ENCODE results near the gene STK4. TPM values are rescaled to one million over a fixed set of nuclear protein-coding genes. Genes with fewer than 3 reads are reported as not detected.

The STK4 gene
- total RNA-seq, 1 experiment from 2014 or later: 43.0 TPM

DNA sequence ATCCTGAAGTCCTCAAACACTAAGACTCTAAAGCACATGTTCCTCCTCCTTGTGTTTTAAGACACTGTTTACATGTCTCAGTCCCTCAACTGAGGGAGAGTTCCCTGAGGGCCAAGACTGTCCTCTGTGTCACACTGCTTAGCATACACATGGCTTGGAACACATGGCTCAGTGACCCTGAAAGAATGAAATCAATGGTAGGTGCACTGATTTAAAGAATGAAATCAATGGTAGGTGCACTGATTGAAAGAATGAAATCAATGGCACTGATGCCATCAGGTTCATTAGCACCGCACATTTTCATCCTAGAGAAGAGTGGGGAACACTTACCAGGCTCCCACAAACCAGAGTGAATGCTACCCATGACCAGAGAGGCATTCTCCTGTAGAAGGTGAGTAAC, 15.9 kb upstream of the STK4 start:
- no peak overlapping the region for H3K14ac ChIP-seq (ENCODE audit: insufficient read depth, low read length)
- no peak overlapping the region for H2BK12ac ChIP-seq (ENCODE audit: insufficient read length, low read depth, low read length)
- H3T11ph ChIP-seq (ENCODE audit: low read length): no peak overlapping the region
- no peak overlapping the region for H3K18ac ChIP-seq (ENCODE audit: insufficient read length, low read depth, low read length)
- H3K23ac ChIP-seq (ENCODE audit: insufficient read length, low read depth, low read length): no peak overlapping the region
- no peak overlapping the region for H4K5ac ChIP-seq (ENCODE audit: insufficient read length, low read depth, low read length)
- H2BK120ac ChIP-seq (ENCODE audit: low read depth, low read length, poor library complexity, severe bottlenecking): no peak overlapping the region
- H4K91ac ChIP-seq (ENCODE audit: insufficient read length, low read depth, low read length): no peak overlapping the region
- Mint-ChIP-seq H3K4me1 (no peaks in the 10 kb centered on the region), H3K36me3 (ENCODE audit: insufficient read depth in 1 of 3, low read depth in 3 of 3) (peaks cover 37 to 91% (median 62%) of the 10 kb centered on the region in 3 experiments; a peak in 6 of 7 replicates), H3K27me3 (ENCODE audit: low read depth) (no peaks in the 10 kb centered on the region), H3K9me3 (no peaks in the 10 kb centered on the region), H3K27ac (no peak overlapping the region), H3K4me3 (no peak overlapping the region)
- no peak overlapping the region for H2AK5ac ChIP-seq (ENCODE audit: insufficient read length, low read length)
- no peaks in the 10 kb centered on the region for H3K79me2 ChIP-seq (ENCODE audit: insufficient read depth, low read length)
- DNase-seq: no peak
- H4K8ac ChIP-seq (replicated peaks; ENCODE audit: insufficient read length, low read depth, low read length): no peak overlapping the region
- no peak overlapping the region for H2BK20ac ChIP-seq (ENCODE audit: low read depth, low read length, poor library complexity, severe bottlenecking)
- no peaks in the 10 kb centered on the region for H3K9me3 ChIP-seq (ENCODE audit: control insufficient read depth, low read depth, low read length)
- H2BK15ac ChIP-seq (ENCODE audit: low read depth, low read length): no peak overlapping the region
- H3K4ac ChIP-seq (ENCODE audit: low read depth, low read length): no peak overlapping the region
- H3K56ac ChIP-seq (ENCODE audit: insufficient read length, low read depth, low read length): no peak overlapping the region
- H2BK5ac ChIP-seq (ENCODE audit: insufficient read length, low read length): no peak overlapping the region
- H3K4me2 ChIP-seq (ENCODE audit: insufficient read depth, insufficient read length, low read length): no peak overlapping the region
- no CpG with 5 or more reads among the region's 1 CpG for WGBS (ENCODE audit: extremely low coverage, insufficient read length, low lambda C conversion rate)
- H3K23me2 ChIP-seq (ENCODE audit: insufficient read length, low read depth, low read length, poor library complexity, severe bottlenecking): no peaks in the 10 kb centered on the region
- no peaks in the 10 kb centered on the region for H3K79me1 ChIP-seq (ENCODE audit: insufficient read depth, low read depth, low read length, poor library complexity, severe bottlenecking)
- H3K9ac ChIP-seq (ENCODE audit: extremely low read depth, insufficient read length, low read length): no peak overlapping the region
- no peak overlapping the region for H3K27ac ChIP-seq (ENCODE audit: insufficient read length, low read depth, low read length)
- H3K4me1 ChIP-seq (ENCODE audit: insufficient read depth, low read length): no peaks in the 10 kb centered on the region
- H3K27me3 ChIP-seq (ENCODE audit: insufficient read depth, low read length): no peaks in the 10 kb centered on the region
- no peaks in the 10 kb centered on the region for H4K20me1 ChIP-seq (ENCODE audit: control insufficient read depth, insufficient read depth, insufficient read length)
- TF ChIP-seq, protein P1, sequence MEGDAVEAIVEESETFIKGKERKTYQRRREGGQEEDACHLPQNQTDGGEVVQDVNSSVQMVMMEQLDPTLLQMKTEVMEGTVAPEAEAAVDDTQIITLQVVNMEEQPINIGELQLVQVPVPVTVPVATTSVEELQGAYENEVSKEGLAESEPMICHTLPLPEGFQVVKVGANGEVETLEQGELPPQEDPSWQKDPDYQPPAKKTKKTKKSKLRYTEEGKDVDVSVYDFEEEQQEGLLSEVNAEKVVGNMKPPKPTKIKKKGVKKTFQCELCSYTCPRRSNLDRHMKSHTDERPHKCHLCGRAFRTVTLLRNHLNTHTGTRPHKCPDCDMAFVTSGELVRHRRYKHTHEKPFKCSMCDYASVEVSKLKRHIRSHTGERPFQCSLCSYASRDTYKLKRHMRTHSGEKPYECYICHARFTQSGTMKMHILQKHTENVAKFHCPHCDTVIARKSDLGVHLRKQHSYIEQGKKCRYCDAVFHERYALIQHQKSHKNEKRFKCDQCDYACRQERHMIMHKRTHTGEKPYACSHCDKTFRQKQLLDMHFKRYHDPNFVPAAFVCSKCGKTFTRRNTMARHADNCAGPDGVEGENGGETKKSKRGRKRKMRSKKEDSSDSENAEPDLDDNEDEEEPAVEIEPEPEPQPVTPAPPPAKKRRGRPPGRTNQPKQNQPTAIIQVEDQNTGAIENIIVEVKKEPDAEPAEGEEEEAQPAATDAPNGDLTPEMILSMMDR (conservative IDR thresholded peaks at IDR 0.05): no peak
- no peak overlapping the region for H2AFZ ChIP-seq (ENCODE audit: low read length)

Data from H9 (cell line).